SW 1271 (cell line): ENCODE data around the gene ACCS.

Experiments
- DNase-seq, 2 experiments: peaks; one replicate each; lab custom pipeline; 2025; lab: John Stamatoyannopoulos, UW

The ACCS gene

DNA sequence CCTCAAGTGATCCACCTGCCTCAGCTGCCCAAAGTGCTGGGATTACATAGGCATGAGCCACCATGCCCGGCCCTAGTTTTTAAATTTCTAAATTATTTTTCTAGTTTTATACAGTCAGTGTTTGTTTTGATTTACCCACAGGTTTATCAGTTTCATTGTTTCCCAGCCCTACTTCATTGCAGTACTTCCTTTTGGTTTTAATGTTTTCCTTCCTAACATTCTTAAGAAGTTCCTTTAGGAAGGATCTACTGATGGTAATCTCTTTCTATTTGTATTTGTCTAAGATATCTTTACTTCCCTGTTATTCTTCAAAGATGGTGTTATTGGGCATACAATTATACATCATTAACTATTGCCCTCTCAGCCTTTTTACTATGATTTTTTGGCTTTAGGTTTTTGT lies 24.5 kb downstream of the ACCS start:
- DNase-seq: no peak

DNA sequence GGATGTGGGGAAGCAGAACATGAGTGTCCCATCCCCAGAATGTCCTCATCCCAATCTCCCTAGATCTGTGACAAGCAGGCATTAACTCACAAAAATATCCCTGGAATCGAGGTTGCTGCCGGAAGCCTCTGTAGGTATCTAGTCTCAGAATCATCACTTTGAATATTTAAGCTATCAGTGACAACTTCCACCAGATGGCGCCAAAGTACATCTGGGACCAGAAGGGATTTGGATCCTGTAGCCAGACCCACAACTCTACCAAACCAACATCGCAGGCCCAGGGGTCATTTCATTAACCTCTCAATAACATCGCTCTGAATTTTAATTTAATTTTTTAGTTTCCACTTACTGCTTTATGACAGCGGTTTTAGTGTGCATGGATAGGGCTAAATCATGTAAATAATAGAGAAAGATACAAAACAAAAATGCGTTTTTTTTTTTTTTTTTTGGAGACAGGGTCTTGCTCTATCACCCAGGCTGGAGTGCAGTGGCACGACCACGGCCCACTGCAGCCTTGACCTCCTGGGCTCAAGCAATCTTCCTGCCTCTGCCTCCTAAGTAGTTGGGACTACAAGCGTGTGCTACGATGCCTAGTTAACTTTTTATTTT lies 28.3 kb downstream of the ACCS start:
- DNase-seq: peak; percentile 51 to 74

DNA sequence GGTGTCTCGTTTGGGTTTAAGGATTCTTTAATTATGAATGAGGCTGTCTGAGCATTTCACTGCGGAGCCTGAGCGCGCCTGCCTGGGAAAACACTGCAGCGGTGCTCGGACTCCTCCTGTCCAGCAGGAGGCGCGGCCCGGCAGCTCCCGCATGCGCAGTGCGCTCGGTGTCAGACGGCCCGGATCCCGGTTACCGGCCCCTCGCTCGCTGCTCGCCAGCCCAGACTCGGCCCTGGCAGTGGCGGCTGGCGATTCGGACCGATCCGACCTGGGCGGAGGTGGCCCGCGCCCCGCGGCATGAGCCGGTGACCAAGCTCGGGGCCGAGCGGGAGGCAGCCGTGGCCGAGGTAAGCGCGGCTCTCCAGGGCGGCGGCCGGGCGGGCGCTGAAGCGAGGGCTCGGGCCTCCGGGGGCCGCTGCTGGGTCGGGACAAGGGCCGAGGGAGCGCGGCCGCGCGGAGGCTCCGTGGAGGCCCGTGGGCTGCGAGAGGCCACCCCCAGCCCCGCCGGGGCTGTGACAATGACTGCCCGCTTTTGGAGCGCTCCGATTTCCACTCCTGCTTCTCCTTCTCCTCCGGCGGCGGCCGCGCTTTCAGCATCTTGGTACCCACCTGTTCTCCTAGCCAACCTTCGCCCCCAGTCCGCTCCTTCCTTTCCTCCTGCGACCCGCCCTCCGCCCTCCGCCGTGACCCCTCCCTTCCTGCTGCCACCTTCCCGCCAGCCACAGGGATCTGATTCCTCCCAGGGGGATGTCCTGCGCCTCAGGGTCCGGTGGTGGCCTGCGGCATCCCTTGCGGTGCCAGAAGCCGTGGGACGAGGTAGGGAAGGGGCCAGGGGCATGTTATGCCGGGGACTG lies 29.7 kb downstream of the ACCS start, which contains the start of gene EXT2:
TSS of gene EXT2 (plus strand) at position 173 of the 854 bp plus-strand sequence. CDS start 12,035 bp downstream, outside the sequence.
- DNase-seq: peak; percentile 35 to 71

DNA sequence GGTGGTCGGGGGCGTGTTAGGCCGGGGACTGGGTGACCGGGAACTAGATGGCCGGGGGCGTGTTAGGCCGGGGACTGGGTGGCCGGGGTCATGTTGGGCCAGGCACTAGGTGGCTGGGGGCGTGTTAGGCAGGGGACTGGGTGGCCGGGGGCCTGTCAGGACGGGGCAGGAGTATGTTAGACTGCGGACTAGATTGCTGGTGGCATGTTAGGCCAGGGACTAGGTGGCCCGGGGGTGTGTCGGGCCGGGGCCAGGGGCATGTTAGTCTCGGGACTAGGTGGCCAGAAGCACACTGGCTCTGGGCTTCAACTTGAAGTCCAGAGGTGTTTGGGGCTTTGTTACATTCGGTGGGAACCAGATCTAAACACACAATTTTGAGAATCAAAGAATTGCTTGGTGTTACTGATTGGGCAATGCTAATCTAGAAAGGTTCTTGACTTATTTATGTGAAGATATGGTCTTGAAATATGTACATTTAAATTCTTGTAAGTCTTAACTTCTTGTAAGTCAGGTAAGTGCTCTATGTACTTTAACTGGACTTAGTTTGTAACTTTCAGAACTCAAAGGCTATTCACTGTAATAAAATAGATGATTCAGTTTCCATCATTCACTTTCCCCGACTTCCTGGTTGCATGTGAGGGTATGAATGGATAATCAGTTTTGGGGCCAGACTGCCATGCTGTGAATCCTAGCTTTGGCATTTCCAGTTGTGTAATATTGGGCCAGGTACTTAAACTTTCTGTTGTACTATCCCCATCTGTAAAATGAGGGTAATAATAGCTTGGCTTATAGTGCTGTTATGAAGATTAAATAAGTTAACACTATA lies 30.5 kb downstream of the ACCS start:
- DNase-seq: no peak

DNA sequence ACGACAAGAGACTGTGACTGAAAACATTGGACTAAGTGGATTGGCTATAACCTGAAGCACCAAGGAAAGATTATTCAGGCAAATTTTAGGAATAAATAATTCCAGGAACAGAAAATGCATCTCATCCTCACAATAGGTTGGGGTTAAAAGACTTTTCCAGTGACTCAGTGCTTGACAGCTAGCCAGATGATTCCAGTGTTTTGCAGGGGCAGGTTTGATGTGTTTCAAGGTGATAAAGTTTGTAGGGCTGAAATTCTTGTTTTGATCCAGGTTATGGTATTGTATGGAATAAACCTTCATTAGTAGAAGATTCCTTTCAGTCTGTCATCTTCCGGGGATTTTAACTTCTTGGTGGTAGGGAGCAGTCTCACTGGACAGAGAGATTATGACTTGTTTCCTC lies 31.8 kb downstream of the ACCS start:
- DNase-seq: no peak

DNA sequence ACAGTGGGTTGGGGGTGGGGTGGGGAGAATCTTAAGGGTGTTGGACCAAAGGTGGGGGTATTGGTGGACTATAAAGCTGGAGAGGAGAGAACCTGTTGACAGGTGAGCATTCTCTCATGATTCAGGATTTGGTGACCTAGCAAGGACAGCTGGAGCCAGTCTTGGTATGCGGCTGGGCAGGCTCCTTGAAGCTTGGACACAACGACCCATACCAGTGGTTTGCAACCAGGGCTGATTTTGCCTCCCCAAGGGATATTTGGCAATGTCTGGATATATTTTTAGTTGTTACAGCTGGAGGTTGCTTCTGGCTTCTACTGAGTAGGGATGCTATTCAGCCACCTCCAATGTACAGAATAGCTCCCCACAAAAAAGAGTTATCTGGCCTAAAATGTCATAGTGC lies 35.0 kb downstream of the ACCS start:
- DNase-seq: no peak

DNA sequence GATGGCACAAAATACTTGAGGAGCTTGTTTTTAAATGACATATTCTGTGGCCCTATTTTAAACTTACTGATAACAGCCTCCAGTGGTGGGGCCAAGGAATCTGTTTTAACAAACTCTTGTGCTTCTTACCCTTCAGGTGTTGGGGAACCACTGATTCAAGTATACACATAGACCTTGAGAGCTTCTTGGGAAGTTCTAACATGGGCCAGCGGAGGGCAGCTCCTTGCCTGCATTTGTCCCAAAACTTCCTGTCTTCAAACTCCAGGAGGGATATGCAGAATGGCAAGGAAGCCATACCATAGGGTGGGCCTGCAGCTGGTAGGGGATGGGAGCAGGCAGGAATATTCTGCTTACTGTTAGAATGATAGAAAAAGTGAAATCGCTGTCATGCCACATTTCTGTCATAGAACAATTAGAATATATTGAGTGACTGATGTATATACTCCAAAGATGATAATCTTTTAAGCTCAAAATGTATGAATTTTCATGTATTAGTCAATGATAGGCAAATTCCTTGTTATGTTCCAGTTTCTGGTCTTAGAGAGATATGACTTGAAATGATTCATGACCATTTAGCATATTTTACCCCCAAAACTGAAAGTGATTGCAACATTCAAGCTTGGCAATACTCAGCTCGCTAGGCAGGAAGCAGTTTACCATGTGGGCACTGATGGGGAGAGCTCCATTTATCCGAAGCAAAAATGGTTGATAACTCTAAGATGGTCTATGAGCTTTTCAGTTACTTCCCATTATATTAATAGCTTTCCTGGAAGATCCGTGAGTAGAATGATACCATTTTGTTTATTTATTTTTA lies 38.6 kb downstream of the ACCS start:
- DNase-seq: no peak

DNA sequence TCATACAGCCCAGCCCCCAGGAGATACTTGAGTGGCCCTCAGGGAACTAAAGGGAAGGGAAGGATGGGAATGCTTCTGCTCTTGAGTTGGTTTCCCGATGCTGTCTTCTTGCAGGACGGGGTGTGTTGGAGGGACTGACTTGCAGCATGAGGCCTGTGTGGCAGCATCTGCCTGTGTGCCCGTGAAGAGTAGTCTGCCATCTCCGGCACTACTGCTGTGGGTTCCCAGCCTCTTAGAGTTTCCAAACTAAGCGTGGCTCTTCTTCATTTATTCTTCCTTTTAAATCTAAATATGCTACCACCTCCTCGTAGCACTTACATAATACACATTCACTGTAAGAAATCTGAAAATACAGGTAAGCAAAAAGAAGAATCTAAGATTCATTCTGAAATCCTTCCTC lies 42.2 kb downstream of the ACCS start:
- no peak for DNase-seq

DNA sequence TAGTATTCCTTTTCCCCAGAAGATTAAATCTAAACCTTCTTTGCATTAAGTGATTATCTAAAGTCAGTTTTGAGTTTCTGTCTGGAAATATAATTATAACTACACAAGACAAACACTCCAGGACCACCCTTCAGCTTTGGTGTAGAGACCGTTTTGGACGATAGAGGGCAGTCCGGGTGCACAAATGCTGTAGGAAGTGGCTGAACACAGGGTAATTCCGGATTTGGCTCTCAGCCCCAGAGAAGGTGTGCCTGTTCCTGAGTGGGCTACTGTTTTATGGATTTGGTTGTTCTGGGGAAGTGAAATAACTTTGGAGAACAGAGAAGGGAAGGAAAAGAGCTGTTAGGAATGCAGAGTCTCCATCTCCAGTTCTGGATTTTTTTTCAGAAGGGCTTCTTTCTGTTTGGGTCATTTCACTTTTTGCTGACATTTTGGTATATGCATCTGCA lies 44.2 kb downstream of the ACCS start:
- peak in 1 of 2 experiments; percentile 44 for DNase-seq

DNA sequence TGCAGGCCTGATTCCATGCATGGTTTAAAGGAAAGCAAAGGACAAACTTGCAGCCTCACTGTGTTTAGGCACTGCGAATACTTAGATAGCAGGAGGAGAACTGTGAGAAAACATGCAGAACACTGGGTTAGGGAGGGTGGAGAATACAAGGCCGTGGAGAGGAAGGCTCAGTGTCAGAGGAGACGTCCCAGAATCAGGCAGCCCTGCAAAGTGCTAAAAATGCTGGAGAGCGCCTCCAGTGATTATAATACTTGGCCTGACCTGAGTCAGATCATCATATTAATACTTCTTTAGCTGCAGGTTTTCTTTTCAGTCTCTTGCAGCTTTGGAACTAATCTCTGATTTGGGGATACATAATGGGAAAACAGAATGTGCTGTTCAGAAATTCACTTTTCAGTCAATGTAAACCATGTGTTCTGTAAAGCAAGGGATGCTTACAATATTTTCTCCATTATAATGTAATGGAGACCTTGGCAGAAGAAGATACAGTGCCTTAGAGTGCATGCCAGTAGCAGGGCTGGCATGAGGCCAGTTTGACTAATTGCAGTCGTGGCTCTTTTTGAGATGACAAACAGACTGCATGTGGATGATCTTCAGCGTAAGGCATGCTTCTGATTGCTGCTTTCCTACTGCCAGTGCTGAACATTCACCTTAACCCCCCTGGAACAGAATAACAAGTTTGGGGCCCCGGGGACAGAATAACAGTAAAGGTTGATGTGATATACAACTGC lies 46.2 kb downstream of the ACCS start:
- DNase-seq: no peak

DNA sequence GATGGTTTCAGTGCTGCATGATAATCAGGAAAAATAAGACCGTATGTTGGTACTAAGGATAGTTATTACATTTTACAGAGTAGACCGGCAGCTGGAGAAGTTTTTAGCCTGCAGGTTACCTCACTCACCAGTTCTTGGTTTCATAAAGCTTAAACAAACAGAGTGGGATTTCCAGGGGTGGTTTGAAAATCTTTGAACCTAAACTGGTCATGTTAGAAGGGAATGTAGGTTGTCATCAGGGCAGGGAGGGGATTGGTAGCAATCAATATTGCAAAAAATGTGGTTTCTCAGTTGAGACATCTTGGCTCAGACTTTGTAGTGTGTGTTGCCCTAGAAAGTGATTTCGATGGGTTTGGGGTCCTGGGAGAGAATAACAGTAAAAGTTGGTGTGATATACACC lies 46.9 kb downstream of the ACCS start:
- no peak for DNase-seq

DNA sequence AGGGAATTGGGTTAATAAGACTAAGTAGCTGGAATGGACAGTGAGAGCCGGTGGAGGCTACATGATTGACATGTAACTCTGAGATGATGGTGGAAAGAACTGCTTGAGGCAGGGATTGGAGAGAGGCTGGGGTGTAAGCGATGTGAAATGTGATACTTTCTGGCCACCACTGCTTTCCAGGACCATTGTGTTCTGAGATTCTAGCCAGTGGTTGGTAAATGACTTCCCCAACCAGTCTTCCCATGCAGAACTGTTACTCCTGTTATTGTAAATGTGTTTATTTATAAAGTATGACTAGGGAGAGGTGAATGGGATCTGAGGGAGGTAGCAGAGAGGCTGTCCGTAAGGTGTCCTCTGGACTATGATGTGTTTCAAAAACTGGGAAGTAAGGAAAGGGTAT lies 47.5 kb downstream of the ACCS start:
- no peak for DNase-seq

DNA sequence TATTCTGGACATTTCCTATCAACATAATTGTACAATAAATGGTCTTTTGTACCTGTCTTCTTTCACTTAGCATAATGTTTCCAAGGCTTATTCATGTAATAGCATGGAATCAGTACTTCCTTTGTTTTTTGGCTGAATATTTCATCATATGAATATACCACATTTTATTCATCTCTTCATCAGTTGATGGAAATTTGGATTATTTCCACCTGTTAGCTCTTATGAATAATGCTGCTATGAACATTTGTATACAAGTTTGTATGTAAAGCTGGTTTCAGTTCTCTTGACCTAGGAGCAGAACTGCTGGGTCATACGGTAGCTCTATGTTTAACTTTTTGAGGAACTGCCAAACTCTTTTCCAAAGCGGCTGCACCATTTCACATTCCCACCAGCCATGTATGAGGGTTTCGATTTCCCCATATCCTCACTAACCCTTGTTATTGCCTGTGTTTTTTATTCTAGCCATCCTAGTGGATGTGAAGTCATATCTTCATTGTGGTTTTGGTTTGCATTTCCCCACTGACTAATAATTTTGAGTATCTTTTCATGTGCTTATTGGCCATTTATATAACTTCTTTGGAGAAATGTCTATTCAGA lies 50.3 kb downstream of the ACCS start:
- no peak for DNase-seq

DNA sequence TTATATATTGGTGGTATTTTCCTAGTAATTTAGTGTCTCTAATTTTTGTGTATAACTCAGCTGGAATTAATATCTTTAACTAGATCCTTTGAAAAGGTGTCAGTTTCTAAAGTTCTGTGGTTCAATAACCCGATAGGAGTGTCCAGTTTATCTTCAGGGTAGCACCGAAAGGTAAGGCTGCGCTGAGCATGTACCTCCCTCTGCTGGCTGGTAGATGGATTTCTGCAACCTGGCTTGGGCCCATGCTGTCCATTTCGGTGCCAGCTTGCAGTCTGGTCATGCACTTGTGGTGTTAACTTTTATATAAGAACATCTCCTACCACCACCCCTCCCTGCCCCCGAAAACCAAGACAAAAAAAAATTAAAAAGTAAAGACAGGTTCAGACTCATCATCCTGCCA lies 54.1 kb downstream of the ACCS start:
- no peak for DNase-seq

DNA sequence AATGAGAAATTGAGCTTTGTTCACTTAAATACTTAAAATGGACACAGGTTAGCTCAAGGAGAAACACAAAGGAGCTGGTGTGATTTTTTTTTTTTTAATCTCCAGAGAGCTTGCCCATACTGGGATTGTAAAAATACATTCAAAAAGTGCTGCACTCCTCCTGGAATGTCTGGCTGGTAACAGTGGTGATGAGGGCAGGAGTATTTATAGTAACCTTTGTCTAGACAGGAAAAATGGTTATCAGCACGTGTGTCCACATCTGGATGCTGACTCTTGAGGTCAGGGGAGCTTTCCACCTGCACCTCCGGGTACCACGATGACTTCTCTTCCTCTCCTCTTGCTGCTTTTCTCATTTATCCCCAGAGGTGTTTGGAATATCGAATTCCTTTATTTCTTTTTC lies 59.5 kb downstream of the ACCS start:
- DNase-seq: no peak

DNA sequence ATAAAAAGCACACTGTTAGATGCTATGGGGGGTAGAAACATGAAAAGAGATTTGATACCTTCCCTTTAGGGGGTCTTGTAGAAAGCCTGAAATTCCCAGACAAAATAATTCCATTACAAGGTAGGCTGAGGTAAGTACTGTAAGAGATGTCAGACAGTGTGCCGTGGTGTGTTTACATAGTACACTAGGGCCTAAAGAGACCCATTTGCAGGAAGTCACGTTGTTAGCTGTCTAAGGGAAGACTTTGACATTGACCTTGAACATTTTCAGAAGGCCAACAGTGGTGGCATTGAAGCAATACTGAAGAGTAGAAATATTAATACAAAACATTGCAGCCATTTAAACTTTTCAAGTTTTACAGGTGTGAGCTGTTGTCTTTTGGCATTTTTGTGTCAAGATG lies 60.2 kb downstream of the ACCS start:
- DNase-seq: no peak

DNA sequence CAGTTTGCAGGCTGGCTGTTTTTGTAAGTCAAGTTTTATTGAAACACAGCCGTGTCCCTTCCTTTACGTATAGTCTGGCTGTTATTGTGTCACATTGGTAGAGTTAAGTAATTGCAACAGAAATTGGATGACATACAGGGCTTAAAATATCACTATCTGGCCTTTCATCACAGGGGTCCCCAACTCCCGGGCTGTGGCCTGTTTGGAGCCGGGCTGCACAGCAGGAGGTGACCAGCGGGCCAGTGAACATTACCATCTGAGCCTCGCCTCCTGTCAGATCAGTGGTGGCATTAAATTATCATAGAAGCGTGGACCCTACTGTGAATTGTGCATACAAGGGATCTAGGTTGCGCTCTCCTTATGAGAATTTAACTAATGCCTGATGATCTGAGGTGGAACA lies 61.1 kb downstream of the ACCS start:
- DNase-seq: no peak

DNA sequence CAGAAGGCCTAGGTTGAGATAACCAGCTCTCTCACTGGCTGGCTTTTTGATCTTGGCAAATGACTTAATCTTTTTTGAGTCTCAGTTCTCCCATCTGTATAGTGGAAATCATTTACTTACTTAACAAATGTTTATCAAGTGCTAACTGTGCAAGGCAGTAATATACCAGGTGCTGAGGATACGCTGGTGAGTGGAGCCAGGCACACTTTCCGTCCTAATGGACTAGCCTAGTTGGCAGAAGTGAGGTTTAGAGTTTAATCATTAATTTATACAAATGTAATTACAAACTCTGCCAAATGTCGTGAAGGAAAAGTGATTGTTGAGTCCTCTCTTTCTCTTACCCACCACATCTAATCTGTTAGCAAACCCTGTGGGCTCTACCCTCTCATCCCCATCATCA lies 62.7 kb downstream of the ACCS start:
- DNase-seq: no peak

DNA sequence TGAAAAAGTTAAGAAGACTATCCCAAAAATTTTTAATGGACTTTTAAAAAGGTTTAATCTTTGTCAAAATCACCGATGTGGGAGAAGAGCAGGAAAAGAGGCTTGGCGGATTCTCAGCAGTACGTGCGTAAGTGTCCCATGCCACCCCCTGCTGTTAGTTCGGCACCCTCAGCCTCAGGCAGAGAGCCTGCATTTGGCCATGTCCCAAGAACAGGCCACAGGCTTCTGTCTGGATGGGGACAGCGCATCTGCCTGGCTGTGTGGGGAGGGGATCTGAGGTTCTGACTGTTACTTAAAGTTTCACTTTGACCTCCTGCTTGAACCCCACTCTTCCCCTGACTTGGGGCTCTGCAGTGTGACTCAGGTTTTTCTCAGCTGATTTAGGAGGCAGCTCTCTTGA lies 64.7 kb downstream of the ACCS start:
- DNase-seq: no peak

DNA sequence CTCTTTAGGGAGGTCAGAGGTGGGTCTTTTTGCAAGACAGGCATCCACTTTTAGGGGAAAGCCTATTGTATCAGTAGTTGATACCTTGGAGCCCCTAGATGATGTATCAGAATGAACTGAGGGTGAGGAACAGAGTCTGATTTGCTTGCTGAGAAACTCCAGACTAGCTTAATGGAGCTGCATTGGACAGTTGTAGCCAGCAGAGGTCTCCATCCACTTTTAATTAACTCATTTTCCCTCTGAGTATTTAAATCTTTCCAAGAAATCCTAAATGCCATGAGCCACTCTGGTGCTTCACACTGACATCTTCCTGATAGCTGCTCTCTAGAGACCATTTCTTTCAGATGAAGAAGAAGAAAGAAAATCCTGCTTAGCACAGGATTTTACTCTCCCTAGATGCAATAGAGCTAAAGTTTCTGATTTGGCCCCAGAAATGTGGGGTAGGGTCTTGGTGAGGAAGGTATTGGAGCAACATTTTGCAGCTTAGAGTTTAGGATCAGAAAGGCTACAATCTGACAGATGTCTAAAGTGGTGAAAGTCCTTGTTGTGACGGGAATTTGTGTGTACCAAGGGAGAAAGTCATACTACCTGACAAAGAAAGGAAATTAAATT lies 67.4 kb downstream of the ACCS start:
- DNase-seq: peak in 1 of 2 experiments; percentile 22
